ENCODE data around the gene SMO. TPM values are rescaled to one million over a fixed set of nuclear protein-coding genes. Genes with fewer than 3 reads are reported as not detected.

SMO gene

DNA sequence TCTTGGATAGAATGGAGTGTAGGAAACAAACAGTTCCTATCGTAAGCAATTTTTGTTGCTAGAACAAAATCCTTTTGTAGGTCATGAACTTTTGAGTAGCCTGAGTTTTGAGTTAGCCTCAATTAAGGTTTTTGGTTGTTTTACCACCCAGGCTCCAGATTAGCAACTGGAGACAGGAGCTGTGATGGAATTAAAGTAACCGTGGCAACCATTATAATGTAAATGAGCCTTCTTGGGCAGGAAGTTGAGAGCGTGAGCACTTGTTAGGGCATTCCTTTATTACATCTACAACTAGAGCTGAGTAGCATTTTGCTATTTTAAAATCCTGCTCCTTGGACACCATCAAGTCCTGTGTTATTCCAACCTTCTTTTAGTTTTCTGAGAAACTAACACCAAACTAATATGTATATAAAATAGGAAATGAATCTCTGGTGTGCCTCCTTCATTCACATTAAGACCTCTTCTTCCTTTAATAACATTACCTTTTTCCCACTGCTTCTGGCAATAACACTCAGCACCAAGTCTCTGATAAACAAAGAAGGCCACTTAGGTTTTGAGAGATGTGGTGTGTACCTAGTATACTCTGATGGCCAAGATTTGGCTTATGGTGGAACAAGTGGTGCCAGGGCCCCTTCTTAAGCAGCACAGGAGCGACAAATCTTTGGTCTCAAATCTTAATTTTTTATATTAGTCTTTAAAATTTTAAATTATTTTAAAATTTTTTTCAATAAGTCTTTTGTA is 70.4 kb downstream of the SMO start:
- H3K79me1 ChIP-seq (ENCODE audit: low read depth, low read length): no peaks in the 10 kb centered on the region
- no peak overlapping the region for H2AK5ac ChIP-seq (ENCODE audit: low read depth, low read length)
- no peak overlapping the region for H2BK5ac ChIP-seq (ENCODE audit: low read length)
- no peak overlapping the region for H3K4ac ChIP-seq (ENCODE audit: low read length)
- H3K4me2 ChIP-seq (ENCODE audit: insufficient read depth, low read length, poor library complexity, severe bottlenecking): no peak overlapping the region
- H3K27me3 ChIP-seq (ENCODE audit: control insufficient read depth in 3 of 3, insufficient read depth in 3 of 3, low read depth in 1 of 3, low read length in 3 of 3): no peaks in the 10 kb centered on the region
- H3K27ac ChIP-seq (replicated peaks; ENCODE audit: low read length): peak overlapping the region; percentile 90
- H3K23ac ChIP-seq (ENCODE audit: low read depth, low read length, poor library complexity): no peak overlapping the region
- H3K18ac ChIP-seq (ENCODE audit: low read length): no peak overlapping the region
- H2BK120ac ChIP-seq (ENCODE audit: low read depth, low read length): no peak overlapping the region
- H3K14ac ChIP-seq (ENCODE audit: low read length): no peak overlapping the region
- H2BK15ac ChIP-seq (ENCODE audit: low read length): no peak overlapping the region
- peaks cover 0 to 3% of the 10 kb centered on the region in 2 donors for H3K36me3 ChIP-seq (replicated peaks in 1 of 2; ENCODE audit: control insufficient read depth in 2 of 2, insufficient read depth in 2 of 2, low read length in 2 of 2)
- no peak overlapping the region for H2AFZ ChIP-seq (ENCODE audit: low read length)
- peaks cover 13 to 24% of the 10 kb centered on the region in 2 donors for H3K4me1 ChIP-seq (ENCODE audit: control insufficient read depth in 2 of 2, insufficient read depth in 1 of 2, low read depth in 1 of 2, low read length in 2 of 2)
- H4K91ac ChIP-seq (ENCODE audit: low read depth, low read length, poor library complexity): no peak overlapping the region
- H3K4me3 ChIP-seq (ENCODE audit: low read length in 2 of 2): no peak overlapping the region
- no peak overlapping the region for H2BK12ac ChIP-seq (ENCODE audit: low read length)
- H4K8ac ChIP-seq (ENCODE audit: low read depth, low read length): no peak overlapping the region
- WGBS, 2 donors (ENCODE audit: extremely low coverage in 2 of 2, insufficient read length in 2 of 2, insufficient replicate concordance in 1 of 2): no CpG with 5 or more reads among the region's 4 CpGs
- H3K9me3 ChIP-seq (replicated peaks in 1 of 2; ENCODE audit: control insufficient read depth in 2 of 2, insufficient read depth in 1 of 2, low read depth in 1 of 2, low read length in 2 of 2): peaks cover 0 to 18% of the 10 kb centered on the region in 2 donors
- H3K9ac ChIP-seq (ENCODE audit: low read depth, low read length, poor library complexity): no peak overlapping the region
- DNase-seq (ENCODE audit: low spot score): peak; percentile 89

DNA sequence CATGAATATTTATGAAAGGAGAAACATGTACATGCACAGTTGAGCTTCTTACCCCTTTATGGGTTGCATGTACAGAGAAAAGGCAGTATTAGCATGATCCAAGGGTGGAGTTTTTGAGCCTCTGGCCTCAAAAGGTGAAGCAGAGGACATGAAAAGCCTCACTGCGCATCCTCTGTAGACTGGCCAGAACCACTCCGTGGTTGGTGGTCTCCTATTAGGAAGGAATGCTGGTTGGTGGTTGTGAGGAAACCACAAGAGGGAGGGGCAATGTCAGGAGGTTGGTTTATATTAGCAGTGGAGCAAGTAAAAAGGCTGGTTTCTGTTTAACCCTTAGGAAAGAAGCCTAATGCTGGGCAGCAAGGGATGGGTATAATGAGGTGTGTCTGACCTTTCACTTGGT is 73.9 kb downstream of the SMO start:
- WGBS, 2 donors (ENCODE audit: extremely low coverage in 2 of 2, insufficient read length in 2 of 2, insufficient replicate concordance in 1 of 2): no CpG with 5 or more reads among the region's 2 CpGs
- H2BK12ac ChIP-seq (ENCODE audit: low read length): no peak overlapping the region
- no peaks in the 10 kb centered on the region for H3K27me3 ChIP-seq (ENCODE audit: control insufficient read depth in 3 of 3, insufficient read depth in 3 of 3, low read depth in 1 of 3, low read length in 3 of 3)

More for the DNA sequence above, 73.9 kb downstream of the SMO start:
- no peak overlapping the region for H3K9ac ChIP-seq (ENCODE audit: low read depth, low read length, poor library complexity)
- no peak overlapping the region for H4K8ac ChIP-seq (ENCODE audit: low read depth, low read length)
- H3K4ac ChIP-seq (ENCODE audit: low read length): no peak overlapping the region
- no peaks in the 10 kb centered on the region for H3K36me3 ChIP-seq (replicated peaks in 1 of 2; ENCODE audit: control insufficient read depth in 2 of 2, insufficient read depth in 2 of 2, low read length in 2 of 2)
- H3K27ac ChIP-seq (replicated peaks; ENCODE audit: low read length): no peak overlapping the region
- H2BK120ac ChIP-seq (ENCODE audit: low read depth, low read length): no peak overlapping the region
- H3K4me1 ChIP-seq (ENCODE audit: control insufficient read depth in 2 of 2, insufficient read depth in 1 of 2, low read depth in 1 of 2, low read length in 2 of 2): peaks cover 17 to 22% of the 10 kb centered on the region in 2 donors
- H2BK15ac ChIP-seq (ENCODE audit: low read length): no peak overlapping the region
- no peak overlapping the region for H3K14ac ChIP-seq (ENCODE audit: low read length)
- H2AFZ ChIP-seq (ENCODE audit: low read length): no peak overlapping the region
- no peak overlapping the region for H3K18ac ChIP-seq (ENCODE audit: low read length)
- H3K4me2 ChIP-seq (ENCODE audit: insufficient read depth, low read length, poor library complexity, severe bottlenecking): no peak overlapping the region
- peaks cover 1% of the 10 kb centered on the region for H3K79me1 ChIP-seq (ENCODE audit: low read depth, low read length)
- no peak overlapping the region for H2BK5ac ChIP-seq (ENCODE audit: low read length)
- H3K23ac ChIP-seq (ENCODE audit: low read depth, low read length, poor library complexity): no peak overlapping the region
- H2AK5ac ChIP-seq (ENCODE audit: low read depth, low read length): no peak overlapping the region
- H3K9me3 ChIP-seq (replicated peaks in 1 of 2; ENCODE audit: control insufficient read depth in 2 of 2, insufficient read depth in 1 of 2, low read depth in 1 of 2, low read length in 2 of 2): peaks cover 0 to 7% of the 10 kb centered on the region in 2 donors
- no peak overlapping the region for H4K91ac ChIP-seq (ENCODE audit: low read depth, low read length, poor library complexity)
- H3K4me3 ChIP-seq (ENCODE audit: low read length in 2 of 2): no peak overlapping the region
- no peak for DNase-seq (ENCODE audit: low spot score)

Small RNA genes within 50 kb of the gene (small RNA-seq; reads per million reads assigned to genes)
- gene RNY1P11 (ENCODE audit: insufficient read depth): not detected
